Embryonic facial prominence (tissue), 1 donor: ENCODE results near the gene HSD11B1L.
"Not testable (repeated sequence)": the region's sequence is repeated elsewhere in the genome, so short reads cannot be mapped to it uniquely, and the experiment has no call there.

Experiments used
- DNase-seq: peaks from one replicate; pipeline ENCODE4 v3.0.0-alpha.2; 2016; ENCODE audit errors: extremely low spot score

The HSD11B1L gene

DNA sequence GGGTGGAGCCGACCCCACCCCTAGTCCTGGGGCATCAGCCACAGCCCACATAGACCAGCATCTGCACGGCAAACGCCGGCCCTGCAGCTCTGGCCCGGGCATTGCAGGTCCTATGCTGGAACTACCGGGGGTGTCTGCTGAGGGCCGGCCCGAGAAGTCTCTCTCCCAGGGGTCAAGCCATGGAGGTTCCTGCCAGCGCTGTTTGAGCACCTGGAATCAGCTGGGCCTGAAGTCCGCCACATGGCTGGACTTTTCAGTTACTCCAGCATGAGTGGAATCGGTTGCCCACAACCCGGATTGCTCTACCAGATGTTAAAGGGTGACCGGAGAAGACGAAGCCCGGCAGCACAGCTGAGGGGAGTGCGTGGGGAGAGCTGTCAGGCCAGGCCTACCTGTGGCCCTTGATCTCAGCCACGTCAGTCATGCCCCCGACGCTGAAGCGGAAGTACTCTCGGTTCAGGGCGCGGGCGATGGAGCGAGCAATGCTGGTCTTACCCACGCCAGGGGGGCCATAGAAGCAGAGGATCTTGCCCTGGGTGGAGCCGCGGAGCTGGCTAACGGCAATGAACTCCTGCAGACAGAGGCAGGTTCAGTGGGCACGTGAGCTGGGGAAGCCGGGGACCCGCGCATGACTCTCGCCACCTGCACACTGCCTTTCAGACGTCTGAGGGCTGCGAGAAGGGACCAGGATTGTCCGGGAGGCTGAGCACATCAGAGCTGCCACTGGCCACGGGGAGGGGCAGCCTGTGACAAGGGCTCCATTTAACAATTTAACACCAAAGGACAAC is 18.0 kb downstream of the HSD11B1L start:
- no peak for DNase-seq

DNA sequence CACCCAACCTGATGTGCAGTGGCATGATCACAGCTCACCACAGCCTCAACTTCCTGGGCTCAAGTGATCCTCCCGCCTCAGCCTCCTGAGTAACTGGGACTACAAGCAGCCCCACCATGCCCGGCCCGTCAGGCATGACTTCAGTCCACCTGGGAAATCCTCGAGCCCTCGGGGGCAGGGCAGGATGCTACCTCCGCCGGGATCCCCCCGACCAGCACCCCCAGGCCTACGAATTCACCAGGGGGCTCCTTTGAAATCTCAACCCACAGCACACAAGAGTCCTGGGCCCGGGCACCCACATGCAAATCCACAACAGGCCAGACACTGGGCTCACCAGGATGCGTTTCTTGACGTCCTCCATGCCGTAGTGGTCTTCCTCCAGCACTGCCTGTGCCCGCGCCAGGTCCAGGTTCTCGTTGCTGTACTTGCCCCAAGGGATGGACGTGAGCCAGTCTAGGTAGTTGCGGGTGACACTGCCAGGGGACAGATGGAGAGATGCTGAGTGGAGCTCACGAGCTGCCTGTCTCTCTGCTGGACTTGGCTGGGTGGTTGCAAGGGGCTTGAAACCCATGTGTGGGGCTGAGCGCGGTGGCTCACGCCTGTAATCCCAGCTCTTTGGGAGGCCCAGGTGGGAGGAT is 19.7 kb downstream of the HSD11B1L start:
- no peak for DNase-seq

DNA sequence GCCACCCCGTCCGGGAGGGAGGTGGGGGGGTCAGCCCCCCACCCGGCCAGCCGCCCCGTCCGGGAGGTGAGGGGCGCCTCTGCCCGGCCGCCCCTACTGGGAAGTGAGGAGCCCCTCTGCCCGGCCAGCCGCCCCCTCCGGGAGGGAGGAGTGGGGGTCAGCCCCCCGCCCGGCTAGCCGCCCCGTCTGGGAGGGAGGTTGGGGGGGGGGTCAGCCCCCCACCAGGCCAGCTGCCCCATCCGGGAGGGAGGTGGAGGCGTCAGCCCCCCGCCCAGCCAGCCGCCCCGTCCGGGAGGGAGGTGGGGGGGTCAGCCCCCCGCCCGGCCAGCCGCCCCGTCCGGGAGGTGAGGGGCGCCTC is 21.2 kb downstream of the HSD11B1L start:
- not testable (repeated sequence) for DNase-seq

DNA sequence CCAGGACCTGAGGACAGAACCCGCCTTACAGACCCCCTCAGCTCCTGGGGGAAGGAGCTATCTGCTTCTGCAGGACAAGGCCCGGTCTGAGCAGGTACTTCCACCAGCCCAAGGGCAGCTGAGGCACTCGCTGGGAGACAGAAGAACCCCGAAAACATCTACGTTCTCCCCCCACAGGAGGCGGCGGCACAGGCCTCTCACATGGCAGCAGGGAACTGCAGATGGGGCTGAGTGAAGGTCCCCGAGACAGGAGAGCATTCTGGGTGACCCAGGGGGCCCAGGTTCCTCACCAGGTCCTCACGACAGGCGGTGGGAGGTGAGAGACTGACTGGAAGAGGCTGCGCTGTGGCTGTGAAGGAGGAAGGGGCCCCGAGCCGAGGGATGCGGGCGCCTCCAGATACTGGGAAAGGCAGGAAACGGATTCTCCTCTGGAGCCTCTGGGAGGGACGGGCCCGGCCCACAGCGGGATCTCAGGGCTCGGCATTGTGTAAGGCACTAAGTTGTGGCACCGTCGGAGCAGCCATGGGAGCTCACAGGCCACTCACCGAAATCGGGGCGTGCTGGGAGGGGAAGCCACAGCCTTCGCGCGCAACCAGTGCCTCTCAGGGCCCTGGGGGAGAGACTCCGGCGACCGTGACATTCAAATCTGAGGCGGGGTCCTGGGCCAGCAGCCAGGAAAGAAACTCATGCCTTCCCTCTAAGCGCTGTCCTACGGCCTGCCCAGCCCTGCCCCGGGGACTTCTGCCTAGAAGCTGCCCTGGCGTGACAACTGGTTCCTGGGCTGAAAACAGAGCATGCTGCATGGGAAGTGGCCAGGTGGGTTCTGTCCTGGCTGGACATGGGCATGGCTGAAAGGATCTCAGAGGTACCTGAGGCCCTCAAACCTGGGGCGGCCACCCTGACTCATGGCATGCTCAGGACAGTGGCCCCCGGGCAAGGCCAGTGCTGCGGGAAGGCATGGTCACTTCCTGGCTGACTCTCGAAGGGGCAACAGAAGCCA is 23.3 kb downstream of the HSD11B1L start:
- DNase-seq, result no peak

DNA sequence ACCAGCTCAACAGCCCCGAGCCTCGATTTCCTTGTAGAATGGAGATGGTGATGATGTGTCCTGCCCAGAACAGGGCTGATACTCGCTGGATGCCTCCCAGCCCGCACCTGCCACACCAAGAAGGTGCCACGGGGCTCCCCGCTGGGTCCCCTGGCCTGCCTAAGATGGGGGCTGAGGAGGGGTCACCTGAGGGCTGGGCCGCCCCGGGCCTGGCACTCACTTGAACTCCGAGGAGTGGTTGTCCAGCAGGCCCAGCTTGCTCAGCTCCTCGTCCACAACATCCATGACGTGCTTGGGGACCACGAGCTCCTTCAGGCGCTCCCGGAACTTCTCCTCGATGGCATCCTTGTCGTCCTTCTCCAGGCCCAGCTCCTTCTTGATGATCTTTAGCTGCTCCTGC is 24.7 kb downstream of the HSD11B1L start:
- DNase-seq, result no peak

DNA sequence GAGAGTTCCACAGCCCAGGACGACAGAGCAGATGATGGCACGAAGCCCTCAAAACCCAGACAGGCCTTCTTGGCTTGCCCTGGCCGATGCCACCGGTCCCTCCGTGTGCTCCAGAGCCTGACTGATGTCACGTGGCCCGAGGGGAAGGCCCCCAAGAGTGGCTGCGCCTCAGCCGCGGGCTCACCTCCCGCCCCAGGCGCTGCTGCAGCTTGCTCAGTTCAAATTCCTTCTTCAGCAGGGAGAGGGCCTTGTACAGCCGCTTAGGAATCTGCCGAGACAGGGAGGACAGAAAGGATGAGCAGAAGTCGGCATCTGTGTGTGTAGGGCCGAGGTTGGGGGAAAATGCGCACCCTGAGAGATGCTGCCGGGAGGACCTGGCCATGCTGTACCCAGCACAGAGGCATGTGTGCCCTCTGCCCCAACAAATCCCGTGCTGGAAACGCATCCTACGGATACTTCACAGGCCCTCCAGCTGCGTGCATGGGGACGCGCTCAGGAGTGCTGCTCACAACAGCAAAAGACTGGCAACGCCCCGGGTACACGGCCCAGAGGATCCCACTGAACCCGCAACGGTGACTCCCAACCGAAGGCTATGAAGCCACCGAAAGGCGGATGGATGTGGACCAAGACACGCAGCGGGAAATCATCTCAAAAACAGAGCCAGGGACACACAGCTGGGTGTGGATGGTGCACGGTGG is 26.2 kb downstream of the HSD11B1L start:
- DNase-seq, result no peak

DNA sequence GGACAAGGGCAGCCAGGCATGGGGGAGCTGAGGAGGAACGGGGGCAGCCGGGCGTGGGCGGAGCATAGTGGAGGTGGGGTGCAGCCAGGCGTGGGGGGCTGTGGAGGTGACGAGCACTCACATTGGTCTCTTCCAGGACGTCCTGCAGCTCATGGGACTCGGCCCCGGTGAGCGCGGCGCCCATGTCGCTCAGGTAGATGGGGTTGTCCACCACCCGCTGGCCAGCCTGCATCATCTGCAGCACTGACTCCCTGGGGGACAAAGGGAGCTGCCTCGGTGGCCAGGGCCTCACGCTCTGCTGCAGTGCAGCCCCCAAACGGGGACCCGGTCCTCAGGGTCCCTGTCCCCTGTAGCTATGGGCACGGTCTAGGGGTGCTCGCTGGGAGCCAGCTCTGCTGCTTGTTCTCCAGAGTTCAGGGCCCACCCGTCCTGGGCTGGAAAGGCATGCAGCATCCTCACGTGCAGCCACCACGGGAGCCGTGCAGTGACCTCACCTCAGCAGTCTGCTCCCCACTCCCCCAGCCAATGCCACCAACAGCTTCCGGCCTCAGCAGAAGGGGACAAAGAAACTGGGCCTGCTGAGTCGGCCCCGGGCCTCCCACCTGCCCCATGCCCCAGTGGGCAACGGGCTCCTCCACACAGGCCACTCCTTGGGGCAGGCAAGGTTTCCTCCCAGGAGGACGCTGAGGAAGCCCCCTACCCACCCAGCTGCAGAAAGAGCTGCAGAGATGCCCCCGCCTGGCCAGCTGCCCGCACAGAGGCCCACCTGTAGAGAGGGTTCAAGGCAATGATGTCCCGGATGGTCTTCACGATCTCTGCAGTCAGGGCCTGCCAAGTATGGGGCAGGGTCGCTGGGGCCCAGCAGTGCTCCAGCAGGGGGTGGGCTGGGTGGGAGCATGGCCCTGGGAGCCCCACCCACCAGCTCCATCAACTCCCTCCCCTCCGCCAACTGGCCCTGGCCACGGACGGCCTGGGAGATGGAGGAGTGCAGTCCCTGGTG is 27.0 kb downstream of the HSD11B1L start:
- DNase-seq, result no peak

DNA sequence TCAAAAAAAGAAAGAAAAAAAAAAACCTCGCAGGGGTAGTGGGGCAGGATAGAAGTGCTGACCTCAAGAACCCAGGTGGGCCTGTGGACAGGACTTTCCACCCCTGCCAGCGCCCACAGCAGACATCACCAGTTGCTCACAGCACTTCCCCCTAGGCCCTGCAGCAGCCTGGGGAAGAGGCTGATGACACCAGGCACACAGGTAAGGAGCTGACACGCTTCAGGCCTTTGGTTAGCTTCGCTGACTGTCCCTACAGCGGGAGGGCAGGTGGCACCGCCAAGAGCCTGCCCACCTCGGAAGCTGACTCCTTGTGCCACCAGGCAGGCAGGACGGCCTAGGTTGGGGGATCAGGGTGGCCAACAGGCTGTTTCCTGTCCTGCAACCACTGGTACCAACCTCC is 30.2 kb downstream of the HSD11B1L start:
- DNase-seq, result no peak

DNA sequence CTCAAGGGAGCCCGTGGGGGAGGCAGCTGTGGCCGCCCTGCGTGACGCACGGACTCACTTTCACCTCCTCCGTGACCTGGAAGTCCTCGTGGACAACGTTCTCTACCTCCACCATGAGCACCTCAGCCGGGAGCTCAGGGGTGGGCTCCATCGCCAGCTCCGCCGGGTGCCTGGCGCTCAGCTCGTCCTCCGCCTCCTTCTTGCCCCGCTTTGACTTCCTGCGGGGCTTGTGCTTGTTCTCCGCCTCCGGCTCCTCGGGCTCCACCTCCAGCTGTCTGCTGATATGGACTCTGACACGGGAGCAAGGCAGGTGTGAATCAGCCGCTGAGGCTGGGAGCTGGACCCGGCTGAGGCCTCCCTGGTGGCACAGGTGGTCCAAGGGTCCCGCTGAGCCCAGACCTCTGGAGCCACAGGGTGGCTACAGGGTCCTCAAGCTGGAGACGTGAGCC is 30.9 kb downstream of the HSD11B1L start:
- DNase-seq, result no peak

DNA sequence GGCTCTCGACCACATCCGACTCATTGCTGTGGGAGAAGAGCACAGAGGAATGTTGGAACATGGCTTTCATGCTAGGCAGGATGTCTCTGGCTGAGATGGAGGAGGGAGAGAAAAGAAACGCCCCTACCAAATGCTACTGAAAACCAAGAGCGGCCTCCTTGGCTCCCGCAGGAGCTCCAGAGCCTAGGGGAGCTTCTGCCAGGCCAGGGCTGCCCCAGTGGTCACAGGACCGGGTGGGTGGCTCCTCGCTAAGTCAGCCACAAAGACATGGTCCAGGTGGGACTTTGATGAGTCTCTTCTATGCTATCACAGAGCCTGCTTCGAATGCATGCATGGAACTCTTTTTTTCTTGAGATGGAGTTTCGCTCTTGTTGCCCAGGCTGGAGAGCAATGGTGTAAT is 32.4 kb downstream of the HSD11B1L start:
- no peak for DNase-seq

DNA sequence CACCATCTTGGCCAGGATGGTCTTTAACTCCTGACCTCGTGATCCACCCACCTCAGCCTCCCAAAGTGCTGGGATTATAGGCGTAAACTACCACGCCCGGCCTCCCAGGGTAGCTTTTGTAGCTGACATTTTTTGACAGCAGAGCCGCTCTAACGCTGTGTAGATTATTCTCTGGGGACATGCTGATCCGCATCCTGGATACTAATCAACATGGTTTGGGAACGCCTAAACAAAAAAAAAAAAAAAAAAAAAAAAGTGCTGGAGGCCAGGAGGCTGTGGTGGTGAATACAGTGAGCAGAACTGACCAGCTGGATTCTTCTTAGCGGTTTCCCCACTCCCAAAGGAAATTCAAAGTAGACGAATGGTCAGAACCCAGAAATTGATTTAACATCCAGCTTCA is 34.0 kb downstream of the HSD11B1L start:
- DNase-seq, result no peak

DNA sequence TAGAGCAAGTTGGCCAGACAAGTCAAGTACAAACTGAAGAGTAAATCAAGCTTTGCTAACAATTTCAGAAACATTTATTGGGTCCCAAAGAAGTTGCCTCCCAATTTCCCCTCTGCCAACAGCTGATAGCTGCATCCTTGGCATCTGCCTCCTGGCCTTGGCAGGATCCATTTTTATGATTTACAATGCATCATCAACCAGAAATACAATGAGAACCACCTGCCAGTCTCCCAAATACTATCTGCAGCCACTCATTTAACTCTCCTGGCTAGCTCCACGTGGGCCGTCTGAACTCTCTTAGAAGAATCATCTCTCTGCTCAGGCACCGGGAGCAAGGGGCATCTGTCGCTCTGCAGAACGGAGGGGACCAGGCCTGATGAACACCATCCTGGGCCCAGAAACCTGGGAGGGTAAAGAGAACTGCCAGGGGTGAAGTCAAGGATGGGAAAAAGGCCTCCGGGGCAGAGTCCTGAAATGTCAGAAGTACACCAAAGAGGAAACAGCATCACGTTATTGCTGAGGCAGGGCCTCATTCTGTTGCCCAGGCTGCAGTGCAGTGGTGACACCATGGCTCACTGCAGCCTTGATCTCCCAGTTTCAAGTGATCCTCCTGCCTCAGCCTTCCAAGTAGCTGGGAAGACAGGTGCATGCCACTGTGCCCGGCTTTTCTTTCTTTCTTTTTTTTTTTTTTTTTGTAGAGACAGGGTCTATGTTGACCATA is 36.5 kb downstream of the HSD11B1L start:
- DNase-seq, result no peak

DNA sequence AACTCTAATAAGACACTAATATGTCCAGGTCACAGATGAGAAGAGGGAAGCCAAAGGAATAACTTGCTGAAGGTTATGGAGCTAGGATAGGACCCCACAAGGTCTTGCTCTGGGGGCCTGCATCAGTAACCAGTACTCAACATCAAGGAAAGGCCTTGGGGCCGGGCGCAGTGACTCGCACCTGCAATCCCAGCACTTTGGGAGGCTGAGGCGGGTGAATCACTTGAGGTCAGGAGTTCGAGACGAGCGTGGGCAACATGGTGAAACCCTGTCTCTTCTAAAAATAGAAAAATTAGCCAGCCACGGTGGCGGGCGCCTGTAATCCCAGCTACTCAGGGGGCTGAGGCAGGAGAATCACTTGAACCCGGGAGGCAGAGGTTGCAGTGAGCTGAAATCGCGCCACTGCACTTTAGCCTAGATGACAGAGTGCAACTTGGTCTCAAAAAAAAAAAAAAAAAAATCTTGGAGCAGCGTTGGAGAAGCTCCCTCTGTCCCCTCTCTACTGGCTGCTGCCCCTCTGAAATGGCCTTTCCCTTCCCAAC is 37.3 kb downstream of the HSD11B1L start:
- no peak for DNase-seq

DNA sequence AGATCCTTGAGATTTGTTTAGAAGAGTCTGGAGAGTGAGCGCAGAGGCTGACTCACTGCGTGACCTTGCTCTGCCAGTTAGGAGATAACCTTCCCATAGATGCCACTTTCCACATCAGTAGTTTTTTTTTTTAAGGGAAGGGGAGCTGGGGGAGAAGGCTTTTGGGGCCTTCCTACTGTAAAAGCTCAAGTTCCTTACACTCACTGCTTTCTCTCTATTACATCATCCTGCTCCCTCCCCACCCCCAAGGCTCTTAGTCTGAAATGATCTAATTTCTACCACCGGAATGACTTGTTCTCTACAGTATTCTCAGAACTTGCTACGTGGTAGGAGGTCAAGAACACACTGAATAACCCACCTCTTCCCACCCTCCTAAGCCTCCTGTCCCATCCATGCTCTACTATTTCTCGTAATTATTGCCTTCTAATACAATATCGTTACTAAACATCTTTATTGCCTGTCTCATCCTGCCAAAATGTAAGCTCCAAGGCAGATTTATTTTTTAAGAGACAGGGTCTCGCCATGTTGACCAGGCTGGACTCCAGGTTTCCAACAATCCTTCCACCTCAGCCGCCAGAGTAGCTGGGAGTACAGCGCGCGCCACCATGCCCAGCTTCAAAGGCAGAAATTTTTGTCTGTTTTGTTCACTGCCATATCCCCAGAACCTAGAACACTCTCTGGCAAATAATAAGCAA is 37.9 kb downstream of the HSD11B1L start:
- DNase-seq, result no peak

DNA sequence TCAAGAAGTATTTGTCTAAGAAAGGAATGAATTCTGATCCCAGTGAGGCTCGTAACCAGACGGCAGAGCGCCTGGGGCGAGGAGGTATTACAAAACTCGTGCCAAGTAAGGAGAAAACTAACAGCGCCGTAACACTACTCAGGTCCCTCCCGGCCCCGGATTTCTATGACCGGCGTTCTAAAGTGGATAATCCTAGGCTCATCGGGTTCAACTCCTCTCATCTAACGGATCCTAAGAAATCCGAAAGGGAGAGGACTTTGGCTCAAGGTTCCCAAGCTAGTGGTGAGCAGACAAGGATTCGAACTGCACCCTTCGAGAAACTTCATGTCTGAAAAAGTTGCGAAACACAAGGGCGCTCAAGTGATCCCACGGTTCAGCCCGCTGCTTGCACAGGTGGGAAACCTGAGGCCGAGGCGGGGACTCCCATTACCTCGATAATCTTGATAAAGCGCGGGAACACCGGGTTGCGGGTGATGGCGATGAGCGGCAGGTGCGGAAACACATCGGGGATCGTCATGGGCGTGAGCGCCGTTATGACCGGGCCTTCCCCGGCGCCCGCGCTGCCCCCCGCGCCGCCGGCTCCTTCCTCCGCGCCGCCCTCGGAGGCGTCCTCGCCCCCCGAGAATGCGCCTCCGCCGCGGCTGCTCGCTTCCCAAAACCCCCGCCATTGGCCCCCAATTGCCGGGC is 38.6 kb downstream of the HSD11B1L start:
- no peak for DNase-seq

DNA sequence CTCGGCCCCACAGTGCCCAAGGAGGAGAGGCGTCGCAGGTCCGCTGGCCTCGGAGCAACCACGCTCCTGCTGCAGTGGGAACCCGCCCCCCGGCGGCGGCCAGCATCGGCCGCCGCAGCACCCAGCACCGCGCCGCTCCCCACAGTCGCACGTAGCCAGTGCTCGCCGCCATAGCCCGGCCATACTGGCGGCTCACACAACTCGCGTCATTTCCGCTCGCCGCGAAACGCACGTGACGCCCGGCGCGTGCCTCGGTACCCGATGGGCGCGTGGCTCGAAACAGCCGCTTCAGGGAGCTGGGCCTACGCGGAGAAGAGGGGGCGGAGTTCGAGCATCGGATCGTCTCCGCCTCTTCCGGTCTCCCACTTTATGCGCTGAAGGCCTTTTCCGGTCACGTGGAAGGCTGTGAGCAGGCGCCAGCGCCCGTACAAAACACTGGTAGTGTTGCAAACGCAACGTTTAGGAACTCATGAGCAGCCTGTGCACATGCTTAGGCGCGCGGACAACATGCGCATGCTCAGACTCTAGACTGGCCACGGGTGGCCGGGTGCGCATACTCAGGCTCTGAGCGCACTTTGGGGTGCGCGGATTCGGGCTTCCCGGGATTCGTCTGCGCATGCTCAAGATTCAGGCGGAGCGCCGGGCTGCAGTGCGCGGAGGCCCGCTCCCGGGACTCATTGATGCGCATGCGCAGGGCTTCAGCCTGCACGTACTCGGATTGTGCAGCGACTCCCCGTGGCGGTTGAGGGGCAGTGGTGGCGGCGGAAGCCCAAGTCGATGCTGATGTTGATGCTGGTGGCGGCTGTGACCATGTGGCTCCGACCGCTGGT is 39.3 kb downstream of the HSD11B1L start, which contains the start of the genes CATSPERD and LONP1:
TSS of gene CATSPERD (plus strand) at position 677 of the 830 bp plus-strand sequence. CDS start at position 778, 101 bp downstream.
TSS of gene LONP1 (minus strand) at position 186 of the 830 bp plus-strand sequence. CDS start at position 172, 14 bp downstream.
- peak; percentile 98 for DNase-seq

DNA sequence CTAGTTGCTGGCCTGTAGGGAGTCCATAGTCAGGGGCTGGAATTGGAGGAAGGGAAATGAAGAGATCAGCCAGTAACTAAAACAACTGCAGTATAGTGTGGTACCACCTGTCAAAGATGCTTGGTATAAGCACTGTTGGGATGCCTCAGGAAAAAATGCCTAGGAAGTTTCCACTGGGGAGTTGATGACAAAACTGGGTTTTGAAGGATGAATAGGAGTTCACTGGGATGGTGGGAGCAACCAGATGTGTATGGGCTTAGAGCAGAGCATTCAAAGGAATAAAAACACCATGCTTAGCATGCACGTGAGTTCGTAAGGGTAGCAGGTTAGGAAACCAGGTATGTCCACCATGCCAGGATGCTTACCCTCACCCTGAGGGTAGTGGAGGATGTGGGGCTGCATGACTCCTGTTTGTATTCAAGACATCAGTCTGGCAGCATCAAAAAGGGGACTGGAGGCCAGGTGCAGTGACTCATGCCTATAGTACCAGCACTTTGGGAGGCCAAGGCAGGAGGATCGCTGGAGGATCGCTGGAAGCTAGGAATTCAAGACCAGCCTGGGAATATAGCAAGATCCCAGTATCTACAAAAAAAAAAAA is 46.7 kb downstream of the HSD11B1L start:
- DNase-seq, result no peak
